GM12878 (cell line): Measurements from ENCODE around the gene VPS25. TPM values are rescaled to one million over a fixed set of nuclear protein-coding genes. Genes with fewer than 3 reads are reported as not detected.

Source experiments
- CEBPZ ChIP-seq: fragments of 150-350 bp; IDR thresholded peaks from 2 replicates; pipeline ENCODE4 v1.6.1; 2016; ENCODE audit warnings: low read depth, low read length
- E2F4 ChIP-seq: IDR thresholded peaks from 2 replicates; pipeline ENCODE4 v1.6.1; 2012; ENCODE audit warnings: low read depth, low read length, improper control_type of control experiment
- EGR1 ChIP-seq, 2 experiments: IDR thresholded peaks; 1 replicate in 1 of 2; 2 replicates in 1 of 2; pipeline ENCODE4 v1.6.1; 2011 to 2012; ENCODE audit warnings: low read depth in 2 of 2, low read length in 2 of 2, borderline replicate concordance in 1 of 2, mild to moderate bottlenecking in 1 of 2, moderate library complexity in 1 of 2
- MAX ChIP-seq: IDR thresholded peaks from 2 replicates; pipeline ENCODE4 v1.6.1; 2012; ENCODE audit warnings: low read depth, low read length, improper control_type of control experiment
- PML ChIP-seq: IDR thresholded peaks from 2 replicates; pipeline ENCODE4 v1.6.1; 2012; ENCODE audit warnings: low read length, inconsistent platforms
- SKIL ChIP-seq: fragments of 450-650 bp; IDR thresholded peaks from 2 replicates; pipeline ENCODE4 v1.6.1; 2017; ENCODE audit warnings: mild to moderate bottlenecking, low read depth, inconsistent platforms; ENCODE audit not compliant: poor library complexity, severe bottlenecking
- YY1 ChIP-seq: IDR thresholded peaks from 2 replicates; pipeline ENCODE4 v1.6.1; 2011; ENCODE audit warnings: low read depth, mild to moderate bottlenecking, low read length
- ZBED1 ChIP-seq: IDR thresholded peaks from 2 replicates; pipeline ENCODE4 v1.6.1; 2016; ENCODE audit warnings: borderline replicate concordance
- ZZZ3 ChIP-seq: IDR thresholded peaks from 2 replicates; pipeline ENCODE4 v1.6.1; 2011; ENCODE audit warnings: low read depth; ENCODE audit not compliant: control insufficient read depth, insufficient read length
- polyA plus RNA-seq, 11 experiments: library from polyadenylated mRNA; depleted of rRNA in 4 of 11; unstranded in 6 of 11; stranded (reverse) in 5 of 11; fragments of >200 nt; fragmentation: Nextera tagmentation in 4 of 11; fragmentation: Illumina TruSeq in 1 of 11; extraction: Ambion mirVana in 4 of 11; extraction: Trizol in 1 of 11; gene quantifications; 1 replicate in 1 of 11; 2 replicates in 10 of 11; pipeline versions ENCODE4 v1.2.1 to v1.2.3, GENCODE V29; 2011 to 2016; ENCODE audit warnings: inconsistent platforms in 2 of 11, missing spikeins in 2 of 11, low read depth in 1 of 11
- total RNA-seq, 4 experiments: library from RNA; depleted of rRNA in 3 of 4; stranded (reverse); fragments of >200 nt in 3 of 4; fragmentation: Illumina TruSeq in 1 of 4; extraction: Trizol in 1 of 4; gene quantifications; 2 replicates each; pipeline versions ENCODE4 v1.2.1 to v1.2.3, GENCODE V29; 2013 to 2021
- TF ChIP-seq, protein P1 (sequence below): fragments of 450-650 bp; IDR thresholded peaks from 2 replicates; pipeline ENCODE4 v1.6.1; 2017; ENCODE audit warnings: mild to moderate bottlenecking, moderate library complexity
- TF ChIP-seq, protein P2 (sequence below): fragments of 450-650 bp; IDR thresholded peaks from 2 replicates; pipeline ENCODE4 v1.6.1; 2016; ENCODE audit warnings: mild to moderate bottlenecking
- TF ChIP-seq, protein P3 (sequence below): fragments of 450-650 bp; IDR thresholded peaks from 2 replicates; pipeline ENCODE4 v1.6.1; 2018; ENCODE audit warnings: borderline replicate concordance, mild to moderate bottlenecking; ENCODE audit not compliant: partially characterized antibody

VPS25 gene
- total and polyA plus RNA-seq, 10 of the 15 experiments (the other 5 are each of a cell fraction or from before 2014, with no cell fraction given) = 92.7 to 185 (median 136) TPM

DNA sequence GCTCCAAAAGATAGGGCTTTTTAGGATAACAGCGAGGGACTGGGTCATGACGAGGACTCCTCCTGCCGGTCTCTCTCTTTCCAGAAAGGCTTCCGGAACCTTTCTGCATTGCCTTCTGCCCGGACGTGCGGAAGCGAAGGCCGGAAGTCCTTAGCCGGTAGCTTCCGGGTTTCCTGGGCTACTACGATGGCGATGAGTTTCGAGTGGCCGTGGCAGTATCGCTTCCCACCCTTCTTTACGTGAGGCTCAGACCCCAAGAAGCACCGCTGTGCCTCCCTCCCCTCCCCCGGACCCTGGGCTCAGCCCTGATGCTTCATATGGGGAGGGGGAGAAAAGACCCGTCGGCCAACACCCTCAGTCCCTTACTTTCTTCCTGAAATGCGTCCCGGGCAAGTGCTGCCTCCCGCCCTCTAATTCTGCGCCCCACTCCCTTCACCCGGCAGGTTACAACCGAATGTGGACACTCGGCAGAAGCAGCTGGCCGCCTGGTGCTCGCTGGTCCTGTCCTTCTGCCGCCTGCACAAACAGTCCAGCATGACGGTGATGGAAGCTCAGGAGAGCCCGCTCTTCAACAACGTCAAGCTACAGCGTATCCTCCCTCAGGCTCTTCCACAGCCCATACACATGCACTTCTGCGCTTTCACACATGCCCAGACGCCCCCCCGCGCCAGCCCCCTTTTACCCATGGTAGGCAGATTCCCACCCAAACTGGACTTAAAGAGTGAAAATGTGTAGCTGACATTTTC lies at the start of gene VPS25 (continued):
- TF ChIP-seq CEBPZ = no peak
- TF ChIP-seq, protein P1, sequence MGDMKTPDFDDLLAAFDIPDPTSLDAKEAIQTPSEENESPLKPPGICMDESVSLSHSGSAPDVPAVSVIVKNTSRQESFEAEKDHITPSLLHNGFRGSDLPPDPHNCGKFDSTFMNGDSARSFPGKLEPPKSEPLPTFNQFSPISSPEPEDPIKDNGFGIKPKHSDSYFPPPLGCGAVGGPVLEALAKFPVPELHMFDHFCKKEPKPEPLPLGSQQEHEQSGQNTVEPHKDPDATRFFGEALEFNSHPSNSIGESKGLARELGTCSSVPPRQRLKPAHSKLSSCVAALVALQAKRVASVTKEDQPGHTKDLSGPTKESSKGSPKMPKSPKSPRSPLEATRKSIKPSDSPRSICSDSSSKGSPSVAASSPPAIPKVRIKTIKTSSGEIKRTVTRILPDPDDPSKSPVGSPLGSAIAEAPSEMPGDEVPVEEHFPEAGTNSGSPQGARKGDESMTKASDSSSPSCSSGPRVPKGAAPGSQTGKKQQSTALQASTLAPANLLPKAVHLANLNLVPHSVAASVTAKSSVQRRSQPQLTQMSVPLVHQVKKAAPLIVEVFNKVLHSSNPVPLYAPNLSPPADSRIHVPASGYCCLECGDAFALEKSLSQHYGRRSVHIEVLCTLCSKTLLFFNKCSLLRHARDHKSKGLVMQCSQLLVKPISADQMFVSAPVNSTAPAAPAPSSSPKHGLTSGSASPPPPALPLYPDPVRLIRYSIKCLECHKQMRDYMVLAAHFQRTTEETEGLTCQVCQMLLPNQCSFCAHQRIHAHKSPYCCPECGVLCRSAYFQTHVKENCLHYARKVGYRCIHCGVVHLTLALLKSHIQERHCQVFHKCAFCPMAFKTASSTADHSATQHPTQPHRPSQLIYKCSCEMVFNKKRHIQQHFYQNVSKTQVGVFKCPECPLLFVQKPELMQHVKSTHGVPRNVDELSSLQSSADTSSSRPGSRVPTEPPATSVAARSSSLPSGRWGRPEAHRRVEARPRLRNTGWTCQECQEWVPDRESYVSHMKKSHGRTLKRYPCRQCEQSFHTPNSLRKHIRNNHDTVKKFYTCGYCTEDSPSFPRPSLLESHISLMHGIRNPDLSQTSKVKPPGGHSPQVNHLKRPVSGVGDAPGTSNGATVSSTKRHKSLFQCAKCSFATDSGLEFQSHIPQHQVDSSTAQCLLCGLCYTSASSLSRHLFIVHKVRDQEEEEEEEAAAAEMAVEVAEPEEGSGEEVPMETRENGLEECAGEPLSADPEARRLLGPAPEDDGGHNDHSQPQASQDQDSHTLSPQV = no peak
- peak; percentile 62; the same call in 1 of the 2 replicates for TF ChIP-seq ZBED1
- peak; percentile 68 for TF ChIP-seq ZZZ3
- TF ChIP-seq, protein P2, sequence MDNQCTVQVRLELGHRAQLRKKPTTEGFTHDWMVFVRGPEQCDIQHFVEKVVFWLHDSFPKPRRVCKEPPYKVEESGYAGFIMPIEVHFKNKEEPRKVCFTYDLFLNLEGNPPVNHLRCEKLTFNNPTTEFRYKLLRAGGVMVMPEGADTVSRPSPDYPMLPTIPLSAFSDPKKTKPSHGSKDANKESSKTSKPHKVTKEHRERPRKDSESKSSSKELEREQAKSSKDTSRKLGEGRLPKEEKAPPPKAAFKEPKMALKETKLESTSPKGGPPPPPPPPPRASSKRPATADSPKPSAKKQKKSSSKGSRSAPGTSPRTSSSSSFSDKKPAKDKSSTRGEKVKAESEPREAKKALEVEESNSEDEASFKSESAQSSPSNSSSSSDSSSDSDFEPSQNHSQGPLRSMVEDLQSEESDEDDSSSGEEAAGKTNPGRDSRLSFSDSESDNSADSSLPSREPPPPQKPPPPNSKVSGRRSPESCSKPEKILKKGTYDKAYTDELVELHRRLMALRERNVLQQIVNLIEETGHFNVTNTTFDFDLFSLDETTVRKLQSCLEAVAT = peak; percentile 61; the same call in 1 of the 2 replicates
- no peak for TF ChIP-seq MAX
- TF ChIP-seq, protein P3, sequence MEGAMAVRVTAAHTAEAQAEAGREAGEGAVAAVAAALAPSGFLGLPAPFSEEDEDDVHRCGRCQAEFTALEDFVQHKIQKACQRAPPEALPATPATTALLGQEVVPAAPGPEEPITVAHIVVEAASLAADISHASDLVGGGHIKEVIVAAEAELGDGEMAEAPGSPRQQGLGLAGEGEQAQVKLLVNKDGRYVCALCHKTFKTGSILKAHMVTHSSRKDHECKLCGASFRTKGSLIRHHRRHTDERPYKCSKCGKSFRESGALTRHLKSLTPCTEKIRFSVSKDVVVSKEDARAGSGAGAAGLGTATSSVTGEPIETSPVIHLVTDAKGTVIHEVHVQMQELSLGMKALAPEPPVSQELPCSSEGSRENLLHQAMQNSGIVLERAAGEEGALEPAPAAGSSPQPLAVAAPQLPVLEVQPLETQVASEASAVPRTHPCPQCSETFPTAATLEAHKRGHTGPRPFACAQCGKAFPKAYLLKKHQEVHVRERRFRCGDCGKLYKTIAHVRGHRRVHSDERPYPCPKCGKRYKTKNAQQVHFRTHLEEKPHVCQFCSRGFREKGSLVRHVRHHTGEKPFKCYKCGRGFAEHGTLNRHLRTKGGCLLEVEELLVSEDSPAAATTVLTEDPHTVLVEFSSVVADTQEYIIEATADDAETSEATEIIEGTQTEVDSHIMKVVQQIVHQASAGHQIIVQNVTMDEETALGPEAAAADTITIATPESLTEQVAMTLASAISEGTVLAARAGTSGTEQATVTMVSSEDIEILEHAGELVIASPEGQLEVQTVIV = peak; percentile 79
- TF ChIP-seq EGR1 (IDR thresholded peaks at IDR 0.05; ENCODE audit: borderline replicate concordance in 1 of 2, low read depth in 2 of 2, low read length in 2 of 2) = peak; percentile 59 to 85; a peak in 2 of 3 replicates
- peak; percentile 98 for TF ChIP-seq PML
- TF ChIP-seq YY1 = peak; percentile 93
- peak; percentile 36 for TF ChIP-seq SKIL
- no peak for TF ChIP-seq E2F4
